ENCODE measurements around the gene CD180. TPM values are rescaled to one million over a fixed set of nuclear protein-coding genes. Genes with fewer than 3 reads are reported as not detected.

Gene CD180
- total and polyA plus RNA-seq, 3 donors from 2014 or later: 0.08 to 1.1 (median 0.37) TPM

GRCh38 chr5:67133217-67133616 is 63.4 kb downstream of the CD180 start:
- H3K27me3 ChIP-seq: no peaks in the 10 kb centered on the region
- no peaks in the 10 kb centered on the region for H3K9me3 ChIP-seq
- DNase-seq: no peak
- intact Hi-C loops (cut with DNase I; ENCODE audit: low total_unique reads): no loop called here
- H3K36me3 ChIP-seq (ENCODE audit: low read depth, missing control alignments): no peaks in the 10 kb centered on the region
- 46 to 49% methylated on average over 2 of the region's 2 CpGs for WGBS, 2 donors
- H3K27ac ChIP-seq: no peak overlapping the region
- no peaks in the 10 kb centered on the region for H3K4me1 ChIP-seq
- H3K4me3 ChIP-seq: no peak overlapping the region
- TF ChIP-seq CTCF (IDR thresholded peaks at IDR 0.05) (no peak), POLR2A (IDR thresholded peaks at IDR 0.05) (no peak)

GRCh38 chr5:67129768-67130167 is 66.8 kb downstream of the CD180 start:
- H3K4me3 ChIP-seq: no peak overlapping the region
- H3K9me3 ChIP-seq: no peaks in the 10 kb centered on the region
- no peaks in the 10 kb centered on the region for H3K36me3 ChIP-seq (ENCODE audit: low read depth, missing control alignments)
- H3K4me1 ChIP-seq: no peaks in the 10 kb centered on the region
- no peak for TF ChIP-seq POLR2A (IDR thresholded peaks at IDR 0.05)
- no peak for TF ChIP-seq CTCF (IDR thresholded peaks at IDR 0.05)
- H3K27ac ChIP-seq: no peak overlapping the region
- 87 to 92% methylated on average over 2 of the region's 2 CpGs for WGBS, 2 donors
- intact Hi-C loops (cut with DNase I; ENCODE audit: low total_unique reads): no loop called here
- H3K27me3 ChIP-seq: no peaks in the 10 kb centered on the region
- no peak for DNase-seq
